Glomerular visceral epithelial cell (primary cell): Measurements from ENCODE around the gene HIF1A.
"Not testable (repeated sequence)": the region's sequence is repeated elsewhere in the genome, so short reads cannot be mapped to it uniquely, and the experiment has no call there.

Source experiments
- DNase-seq: peaks from one replicate; pipeline ENCODE4 v3.0.0-alpha.2; 2016; ENCODE audit errors: extremely low spot score

HIF1A gene

GRCh38 chr14:61694830-61695694, at the start of gene HIF1A:
HIF1A (plus strand) TSS chr14:61695513; CDS start chr14:61695805, 292 bp downstream.
- peak; percentile 99 for DNase-seq

GRCh38 chr14:61646366-61647116, 48.8 kb upstream of the HIF1A start:
- DNase-seq = no peak

- no peak for DNase-seq
These were observed 47.6 kb upstream of the HIF1A start for GRCh38 chr14:61647704-61648103.

- DNase-seq = no peak
These were observed 46.9 kb upstream of the HIF1A start for GRCh38 chr14:61648377-61648776.

GRCh38 chr14:61649283-61649682, 46.0 kb upstream of the HIF1A start:
- no peak for DNase-seq

GRCh38 chr14:61651355-61651754, 44.0 kb upstream of the HIF1A start:
- no peak for DNase-seq

- DNase-seq = no peak
These were observed 42.6 kb upstream of the HIF1A start for GRCh38 chr14:61652526-61653262.

- peak; percentile 47 for DNase-seq
These were observed 41.8 kb upstream of the HIF1A start for GRCh38 chr14:61653507-61653906.

- no peak for DNase-seq
These were observed 41.3 kb upstream of the HIF1A start for GRCh38 chr14:61654026-61654425.

GRCh38 chr14:61655777-61656176, 39.5 kb upstream of the HIF1A start:
- no peak for DNase-seq

- DNase-seq = no peak
These were observed 39.0 kb upstream of the HIF1A start for GRCh38 chr14:61656341-61656740.

GRCh38 chr14:61658111-61658510, 37.2 kb upstream of the HIF1A start:
- not testable (repeated sequence) for DNase-seq

GRCh38 chr14:61659582-61659981, 35.7 kb upstream of the HIF1A start:
- DNase-seq = no peak

- no peak for DNase-seq
These were observed 33.6 kb upstream of the HIF1A start for GRCh38 chr14:61661471-61662400.

- DNase-seq = peak; percentile 60
These were observed 32.6 kb upstream of the HIF1A start for GRCh38 chr14:61662437-61663311.

- no peak for DNase-seq
These were observed 31.9 kb upstream of the HIF1A start for GRCh38 chr14:61663312-61663979.

- DNase-seq = no peak
These were observed 27.0 kb upstream of the HIF1A start for GRCh38 chr14:61668282-61668681.

GRCh38 chr14:61670576-61670975, 24.7 kb upstream of the HIF1A start:
- DNase-seq = no peak

- no peak for DNase-seq
These were observed 24.2 kb upstream of the HIF1A start for GRCh38 chr14:61671082-61671481.

GRCh38 chr14:61672796-61673195, 22.5 kb upstream of the HIF1A start:
- no peak for DNase-seq
